HG02623 (cell line): ENCODE measurements around the gene NECTIN1.

Experiments
- ATAC-seq: cut with Tn5 transposase; IDR thresholded peaks from one replicate; pipeline ENCODE4 v1.9.1; 2021; ENCODE audit warnings: moderate library complexity; ENCODE audit not compliant: unreplicated experiment

Gene NECTIN1

GRCh38 chr11:119676461-119677020 is 52.5 kb downstream of the NECTIN1 start:
- ATAC-seq, result no peak

GRCh38 chr11:119673759-119674336 is 55.2 kb downstream of the NECTIN1 start:
- ATAC-seq, result peak; percentile 91

DNA sequence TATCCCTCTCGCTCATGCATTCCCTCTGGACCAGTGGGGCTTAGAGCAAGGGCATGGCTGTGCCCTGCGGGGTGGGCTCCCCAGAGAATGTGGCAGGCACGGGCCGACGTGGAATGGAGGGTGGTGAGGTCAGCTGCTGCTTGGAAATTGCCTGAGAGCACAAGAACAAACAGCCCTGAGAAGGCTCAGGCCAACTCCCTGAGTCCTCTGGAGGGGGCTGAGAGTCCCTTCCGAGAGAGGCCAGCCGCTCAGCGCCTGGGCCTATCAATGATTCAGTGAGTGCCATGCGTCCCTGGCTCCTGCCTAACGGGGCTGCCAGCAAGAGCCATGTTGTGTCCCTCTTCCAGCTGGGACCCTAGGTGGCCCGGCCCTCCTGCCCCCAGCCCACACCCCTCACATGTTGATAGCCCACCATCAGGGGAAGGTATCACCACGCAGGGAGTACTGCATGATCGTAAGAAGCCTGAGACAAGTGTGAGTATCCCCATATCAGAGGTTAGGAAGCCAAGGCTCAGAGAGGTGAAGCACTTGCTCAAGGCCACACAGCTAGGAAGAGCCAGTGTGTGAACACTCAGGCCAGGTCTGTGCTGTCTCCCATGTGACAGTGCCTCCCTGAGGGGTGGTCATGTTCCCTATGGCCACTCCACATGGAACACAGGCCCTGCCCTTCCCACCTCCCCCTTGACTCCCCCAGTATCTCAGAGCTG is 55.8 kb downstream of the NECTIN1 start:
- ATAC-seq, result peak; percentile 4

- no peak for ATAC-seq
Measured at GRCh38 chr11:119672597-119672996, 56.4 kb downstream of the NECTIN1 start.

GRCh38 chr11:119671561-119672015 is 57.4 kb downstream of the NECTIN1 start:
- ATAC-seq, result no peak

DNA sequence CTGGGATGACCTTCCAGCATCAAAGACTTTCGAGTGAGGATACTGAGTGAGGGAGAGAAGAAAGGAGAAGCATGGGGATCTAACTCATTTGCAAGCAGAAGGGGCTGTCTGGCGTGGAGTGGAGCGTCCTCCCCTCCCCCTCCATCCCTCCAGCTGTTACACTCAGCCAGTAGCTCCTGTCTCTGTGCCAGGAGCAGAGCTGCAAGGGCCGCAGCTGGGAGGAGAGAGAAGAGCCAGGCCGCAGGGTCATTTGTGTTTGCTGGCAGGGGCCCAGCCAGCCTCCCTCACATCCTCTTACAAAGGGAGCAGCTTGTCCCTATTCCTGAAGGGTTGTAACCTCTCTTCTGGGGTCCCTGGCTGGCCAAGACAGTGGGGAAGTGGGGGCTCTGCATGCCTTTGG is 57.9 kb downstream of the NECTIN1 start:
- ATAC-seq, result no peak

GRCh38 chr11:119669487-119669886 is 59.5 kb downstream of the NECTIN1 start:
- no peak for ATAC-seq

DNA sequence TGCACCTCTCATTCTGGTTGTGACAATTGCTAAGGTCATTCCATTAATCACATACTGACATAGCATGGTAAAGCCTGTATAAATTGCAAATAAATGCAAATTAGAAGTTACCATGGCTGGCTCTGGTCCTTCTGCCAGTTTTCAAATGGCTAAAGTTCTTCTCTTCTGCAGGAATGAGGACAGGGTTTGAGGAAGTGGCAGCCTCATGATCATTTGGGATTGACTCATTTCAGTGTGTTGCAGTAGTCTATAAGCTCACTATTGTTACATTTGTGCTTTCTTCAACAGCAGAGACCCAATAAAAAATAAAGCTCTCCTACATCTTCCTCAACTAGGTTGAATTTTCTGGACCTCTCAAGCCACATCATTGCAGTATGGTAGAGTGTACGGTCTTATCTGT is 60.3 kb downstream of the NECTIN1 start:
- ATAC-seq, result no peak

GRCh38 chr11:119666463-119667131 is 62.4 kb downstream of the NECTIN1 start:
- ATAC-seq, result no peak

- ATAC-seq, result no peak
Measured at GRCh38 chr11:119666061-119666460, 62.9 kb downstream of the NECTIN1 start.

GRCh38 chr11:119664701-119665420 is 64.1 kb downstream of the NECTIN1 start:
- ATAC-seq, result no peak

- no peak for ATAC-seq
Measured at GRCh38 chr11:119664063-119664572, 64.9 kb downstream of the NECTIN1 start.

- ATAC-seq, result no peak
Measured at GRCh38 chr11:119663279-119663678, 65.7 kb downstream of the NECTIN1 start.

DNA sequence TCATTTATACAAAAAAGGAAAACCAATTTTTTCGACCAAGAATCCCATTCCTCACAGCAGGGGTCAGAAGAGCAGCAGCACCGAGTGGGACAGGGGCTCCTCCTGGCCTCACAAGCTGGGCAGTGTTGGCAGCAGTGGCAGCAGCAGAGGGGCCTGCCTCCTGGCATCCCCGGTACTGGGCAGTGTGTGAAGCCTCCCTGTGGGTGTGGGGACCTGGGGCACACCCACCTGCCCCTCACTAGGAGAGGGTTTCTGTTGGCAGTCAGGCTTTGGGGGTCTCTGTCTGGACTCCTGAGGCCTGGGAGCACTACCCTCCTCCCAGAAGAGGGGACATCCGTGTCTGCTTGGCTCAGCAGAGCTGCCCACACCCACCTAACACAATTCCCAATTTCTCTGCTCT is 67.8 kb downstream of the NECTIN1 start:
- ATAC-seq, result no peak

DNA sequence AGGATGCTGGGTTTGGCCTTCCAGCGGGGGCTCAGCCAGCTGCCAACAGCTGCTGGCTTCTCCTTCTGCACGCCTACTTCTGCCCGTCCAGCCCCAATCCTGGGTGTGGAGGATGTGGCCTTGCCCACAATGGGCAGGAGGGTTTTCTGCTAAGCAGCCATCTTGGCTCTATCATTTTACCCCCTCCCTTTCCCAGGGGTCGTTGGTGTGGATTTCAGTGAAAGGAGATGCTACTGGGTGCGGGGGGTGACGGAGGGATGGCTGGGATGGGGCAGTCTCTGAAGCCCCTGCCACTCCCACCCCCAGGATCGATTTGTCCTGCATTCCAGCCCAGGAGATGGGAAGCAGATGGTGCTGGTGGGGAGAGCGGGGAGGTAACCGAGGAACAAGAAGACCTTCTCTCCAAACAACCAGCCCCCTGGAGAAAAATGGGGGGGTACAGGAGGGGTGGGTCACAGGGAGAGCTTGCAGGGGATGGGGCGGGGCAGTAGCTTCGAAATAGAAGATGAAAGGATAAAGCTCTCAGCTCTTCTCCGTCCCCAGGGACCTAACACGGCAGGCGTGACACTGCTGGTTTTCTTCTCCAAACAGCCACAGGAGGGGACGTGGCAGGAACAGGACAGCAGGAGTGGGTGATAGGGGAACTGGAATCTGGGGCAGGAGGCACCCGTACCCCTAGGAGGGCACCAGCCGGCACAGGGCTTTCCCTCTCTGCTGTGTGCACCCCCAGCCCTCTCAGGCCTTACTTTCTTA is 68.9 kb downstream of the NECTIN1 start:
- ATAC-seq, result no peak

DNA sequence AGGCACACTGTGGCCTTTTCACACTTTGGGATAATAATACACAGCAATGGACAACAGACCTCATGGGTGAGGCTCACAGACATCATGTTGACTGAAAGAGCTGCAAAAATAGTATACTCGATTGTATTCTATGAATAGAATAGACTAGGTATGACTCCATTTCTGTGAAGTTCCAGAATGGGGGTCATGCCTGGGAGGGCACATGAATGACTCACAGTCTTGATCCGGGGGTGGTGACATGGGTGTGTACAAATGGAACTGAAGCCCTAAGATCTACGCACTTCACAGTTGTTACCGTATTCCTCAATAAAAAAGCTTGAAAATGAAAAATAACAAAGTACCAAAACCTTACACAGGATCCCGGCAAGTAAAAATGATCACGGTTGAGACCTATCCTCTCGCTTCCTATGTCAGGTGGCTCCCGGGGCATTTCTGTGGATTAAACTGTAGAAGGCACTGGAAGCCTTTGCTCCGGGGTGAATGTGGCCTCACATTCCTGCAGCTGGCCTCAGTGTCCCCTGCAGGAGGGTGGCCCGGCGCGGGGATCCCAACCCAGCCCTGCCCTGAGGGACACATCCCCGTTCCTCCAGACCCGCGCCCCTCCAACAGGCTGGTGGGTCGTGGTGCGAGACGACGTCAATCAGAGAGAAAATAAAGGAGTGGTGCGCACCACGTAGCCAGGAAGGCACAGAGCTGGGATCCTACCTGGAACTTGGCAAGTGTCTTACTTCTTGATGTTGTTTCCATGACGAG is 75.9 kb downstream of the NECTIN1 start:
- no peak for ATAC-seq

- no peak for ATAC-seq
Measured at GRCh38 chr11:119651802-119652584, 77.0 kb downstream of the NECTIN1 start.

GRCh38 chr11:119650251-119650650 is 78.7 kb downstream of the NECTIN1 start:
- no peak for ATAC-seq

DNA sequence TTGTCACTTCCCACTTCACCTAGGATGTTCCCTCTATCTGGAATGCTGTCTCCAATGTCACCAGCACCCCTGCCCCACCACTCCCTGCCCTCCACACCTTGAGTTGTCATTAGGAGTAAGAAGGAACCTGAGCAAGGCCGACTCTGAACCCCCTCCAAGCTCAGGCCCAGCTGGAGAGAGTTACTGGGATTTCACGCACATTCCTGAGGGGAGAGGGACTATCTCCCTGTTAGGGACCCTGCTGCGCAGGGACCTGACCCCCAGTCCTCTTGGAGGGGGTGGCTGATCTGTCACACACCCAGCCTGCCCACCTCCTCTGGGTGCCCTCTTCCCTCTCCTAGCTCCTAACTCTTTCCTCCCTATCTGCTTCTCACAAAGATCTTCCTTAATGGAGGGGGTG is 81.7 kb downstream of the NECTIN1 start:
- no peak for ATAC-seq
